IMR-90 (cell line): ENCODE data around the gene ADISSP.

Experiments used
- CEBPB ChIP-seq: IDR thresholded peaks from 2 replicates; pipeline ENCODE4 v1.6.1; 2012; ENCODE audit warnings: low read depth, low read length, improper control_type of control experiment
- FOS ChIP-seq: fragments of 150-350 bp; IDR thresholded peaks from 2 replicates; pipeline ENCODE4 v1.6.1; 2016; ENCODE audit warnings: low read depth, low read length
- MAZ ChIP-seq: IDR thresholded peaks from 2 replicates; pipeline ENCODE4 v1.6.1; 2012; ENCODE audit warnings: low read depth, mild to moderate bottlenecking, low read length, improper control_type of control experiment, moderate library complexity, borderline replicate concordance
- MXI1 ChIP-seq: IDR thresholded peaks from 2 replicates; pipeline ENCODE4 v1.6.1; 2012; ENCODE audit warnings: low read depth, mild to moderate bottlenecking, low read length, moderate library complexity, borderline replicate concordance
- POLR2A ChIP-seq: IDR thresholded peaks from 2 replicates; pipeline ENCODE4 v1.6.1; 2012; ENCODE audit warnings: mild to moderate bottlenecking, low read depth, low read length
- RFX5 ChIP-seq: IDR thresholded peaks from 2 replicates; pipeline ENCODE4 v1.8.0; 2012; ENCODE audit warnings: low read depth, mild to moderate bottlenecking, low read length, moderate library complexity
- SMC3 ChIP-seq: fragments of 150-350 bp; IDR thresholded peaks from 2 replicates; pipeline ENCODE4 v1.6.1; 2016; ENCODE audit warnings: low read depth, mild to moderate bottlenecking, antibody characterized with exemption, low read length, moderate library complexity
- TF ChIP-seq, protein P1 (sequence below): conservative IDR thresholded peaks from 2 replicates; pipeline ENCODE4 v1.5.1; 2012; ENCODE audit warnings: mild to moderate bottlenecking, low read depth, low read length, improper control_type of control experiment
- TF ChIP-seq, protein P2 (sequence below): fragments of 150-350 bp; IDR thresholded peaks from 2 replicates; pipeline ENCODE4 v1.6.1; 2016; ENCODE audit warnings: low read depth, mild to moderate bottlenecking, low read length, moderate library complexity, borderline replicate concordance

DNA sequence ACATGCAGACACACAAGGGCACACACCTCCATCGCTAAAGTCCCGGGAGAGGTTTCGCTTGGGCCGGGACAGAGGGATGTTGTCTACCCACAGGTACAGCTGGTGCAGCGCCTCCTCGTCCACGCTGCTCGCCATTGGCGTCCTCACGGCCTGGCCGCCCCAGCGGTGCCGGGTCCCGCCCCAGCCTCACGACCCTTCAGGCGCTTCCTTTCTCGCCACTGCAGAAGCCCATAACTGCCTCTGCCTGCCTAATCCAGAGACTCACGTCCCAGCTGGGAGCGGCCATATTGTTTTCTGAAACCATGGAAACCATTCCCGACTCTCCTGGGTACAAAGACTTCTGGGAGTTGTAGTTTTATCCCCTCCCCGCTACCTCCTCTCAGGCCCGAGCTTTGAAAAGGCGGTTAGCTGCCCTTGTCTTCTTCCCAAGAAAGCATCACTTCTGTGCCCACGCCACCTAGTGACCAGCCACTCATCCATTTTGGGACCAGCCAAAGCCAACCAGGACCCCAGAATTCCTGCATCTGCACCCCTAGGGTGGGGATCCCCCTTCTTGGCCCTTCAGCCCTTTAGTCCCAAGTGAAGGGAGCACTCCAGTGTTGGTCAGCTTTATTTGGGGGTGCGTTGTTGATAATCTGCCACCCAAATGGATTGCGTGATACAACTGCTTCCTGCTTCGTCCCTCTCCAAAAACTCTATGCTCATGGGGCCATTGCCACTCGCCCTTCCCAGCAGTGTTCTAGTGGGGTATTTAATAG, 13.8 kb upstream of the ADISSP start, which contains the start of gene SPEF1:
- TF ChIP-seq RFX5 (no peak), POLR2A (0 out of 2 replicates have a peak, but pooled peaks have one; percentile 14), MXI1 (peak; percentile 73), CEBPB (no peak), FOS (no peak), SMC3 (peak; percentile 56; the same call in 1 of the 2 replicates), MAZ (no peak)
- TF ChIP-seq, protein P1, sequence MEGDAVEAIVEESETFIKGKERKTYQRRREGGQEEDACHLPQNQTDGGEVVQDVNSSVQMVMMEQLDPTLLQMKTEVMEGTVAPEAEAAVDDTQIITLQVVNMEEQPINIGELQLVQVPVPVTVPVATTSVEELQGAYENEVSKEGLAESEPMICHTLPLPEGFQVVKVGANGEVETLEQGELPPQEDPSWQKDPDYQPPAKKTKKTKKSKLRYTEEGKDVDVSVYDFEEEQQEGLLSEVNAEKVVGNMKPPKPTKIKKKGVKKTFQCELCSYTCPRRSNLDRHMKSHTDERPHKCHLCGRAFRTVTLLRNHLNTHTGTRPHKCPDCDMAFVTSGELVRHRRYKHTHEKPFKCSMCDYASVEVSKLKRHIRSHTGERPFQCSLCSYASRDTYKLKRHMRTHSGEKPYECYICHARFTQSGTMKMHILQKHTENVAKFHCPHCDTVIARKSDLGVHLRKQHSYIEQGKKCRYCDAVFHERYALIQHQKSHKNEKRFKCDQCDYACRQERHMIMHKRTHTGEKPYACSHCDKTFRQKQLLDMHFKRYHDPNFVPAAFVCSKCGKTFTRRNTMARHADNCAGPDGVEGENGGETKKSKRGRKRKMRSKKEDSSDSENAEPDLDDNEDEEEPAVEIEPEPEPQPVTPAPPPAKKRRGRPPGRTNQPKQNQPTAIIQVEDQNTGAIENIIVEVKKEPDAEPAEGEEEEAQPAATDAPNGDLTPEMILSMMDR: peak; percentile 54
- TF ChIP-seq, protein P2, sequence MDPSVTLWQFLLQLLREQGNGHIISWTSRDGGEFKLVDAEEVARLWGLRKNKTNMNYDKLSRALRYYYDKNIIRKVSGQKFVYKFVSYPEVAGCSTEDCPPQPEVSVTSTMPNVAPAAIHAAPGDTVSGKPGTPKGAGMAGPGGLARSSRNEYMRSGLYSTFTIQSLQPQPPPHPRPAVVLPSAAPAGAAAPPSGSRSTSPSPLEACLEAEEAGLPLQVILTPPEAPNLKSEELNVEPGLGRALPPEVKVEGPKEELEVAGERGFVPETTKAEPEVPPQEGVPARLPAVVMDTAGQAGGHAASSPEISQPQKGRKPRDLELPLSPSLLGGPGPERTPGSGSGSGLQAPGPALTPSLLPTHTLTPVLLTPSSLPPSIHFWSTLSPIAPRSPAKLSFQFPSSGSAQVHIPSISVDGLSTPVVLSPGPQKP: no peak
